ENCODE measurements around the gene ZFAND3.

Gene ZFAND3

GRCh38 chr6:38056361-38056760, 236.8 kb downstream of the ZFAND3 start:
- DNase-seq = no peak

- peak; percentile 34 to 65 for DNase-seq
Observed at GRCh38 chr6:38057994-38058393, 238.5 kb downstream of the ZFAND3 start.

- DNase-seq = no peak
Observed at GRCh38 chr6:38062066-38062465, 242.5 kb downstream of the ZFAND3 start.

- no peak for DNase-seq
Observed at GRCh38 chr6:38063973-38064372, 244.4 kb downstream of the ZFAND3 start.

GRCh38 chr6:38064431-38064830, 244.9 kb downstream of the ZFAND3 start:
- DNase-seq = no peak

- no peak for DNase-seq
Observed at GRCh38 chr6:38065734-38066305, 246.3 kb downstream of the ZFAND3 start.

GRCh38 chr6:38067263-38067980, 247.9 kb downstream of the ZFAND3 start:
- DNase-seq = no peak

GRCh38 chr6:38068854-38069590, 249.5 kb downstream of the ZFAND3 start:
- no peak for DNase-seq

- no peak for DNase-seq
Observed at GRCh38 chr6:38077488-38078030, 258.0 kb downstream of the ZFAND3 start.

- no peak for DNase-seq
Observed at GRCh38 chr6:38078671-38079070, 259.1 kb downstream of the ZFAND3 start.

- DNase-seq = no peak
Observed at GRCh38 chr6:38079107-38079506, 259.6 kb downstream of the ZFAND3 start.

GRCh38 chr6:38079537-38079936, 260.0 kb downstream of the ZFAND3 start:
- no peak for DNase-seq

- no peak for DNase-seq
Observed at GRCh38 chr6:38080360-38080759, 260.8 kb downstream of the ZFAND3 start.

GRCh38 chr6:38080889-38081288, 261.4 kb downstream of the ZFAND3 start:
- DNase-seq = no peak

GRCh38 chr6:38085031-38085430, 265.5 kb downstream of the ZFAND3 start:
- no peak for DNase-seq

GRCh38 chr6:38086346-38086745, 266.8 kb downstream of the ZFAND3 start:
- no peak for DNase-seq

- no peak for DNase-seq
Observed at GRCh38 chr6:38088010-38088409, 268.5 kb downstream of the ZFAND3 start.

- no peak for DNase-seq
Observed at GRCh38 chr6:38088829-38089228, 269.3 kb downstream of the ZFAND3 start.

- no peak for DNase-seq
Observed at GRCh38 chr6:38091613-38092012, 272.1 kb downstream of the ZFAND3 start.

GRCh38 chr6:38092465-38092864, 272.9 kb downstream of the ZFAND3 start:
- DNase-seq = no peak

GRCh38 chr6:38092964-38093363, 273.4 kb downstream of the ZFAND3 start:
- DNase-seq = no peak

- no peak for DNase-seq
Observed at GRCh38 chr6:38095054-38095453, 275.5 kb downstream of the ZFAND3 start.

GRCh38 chr6:38099221-38099620, 279.7 kb downstream of the ZFAND3 start:
- no peak for DNase-seq

GRCh38 chr6:38100380-38100779, 280.9 kb downstream of the ZFAND3 start:
- no peak for DNase-seq
